GM21367 (cell line): ENCODE results near the gene GMCL2.

Experiments used
- ATAC-seq: cut with Tn5 transposase; IDR thresholded peaks from one replicate; pipeline ENCODE4 v1.9.1; 2021; ENCODE audit not compliant: unreplicated experiment

Gene GMCL2

DNA sequence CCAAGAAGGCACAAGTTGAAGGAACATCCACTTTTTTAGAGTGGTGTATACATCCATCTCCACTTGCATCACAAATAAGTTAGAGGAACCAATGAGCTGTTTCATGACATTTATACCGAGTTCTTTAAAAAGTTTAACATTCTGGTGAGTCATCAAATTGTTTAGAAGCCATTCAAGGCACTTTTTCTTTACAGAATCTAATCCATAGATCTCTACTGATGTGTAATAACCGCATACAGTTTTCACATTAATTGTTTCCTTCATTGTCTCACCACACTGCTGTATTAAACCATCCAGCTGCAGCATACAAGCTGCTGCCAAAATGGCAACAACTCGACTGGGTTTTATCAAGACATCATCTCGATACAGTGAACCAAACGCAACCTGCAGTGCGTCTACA, 744 bp downstream of the GMCL2 start:
- ATAC-seq = no peak

DNA sequence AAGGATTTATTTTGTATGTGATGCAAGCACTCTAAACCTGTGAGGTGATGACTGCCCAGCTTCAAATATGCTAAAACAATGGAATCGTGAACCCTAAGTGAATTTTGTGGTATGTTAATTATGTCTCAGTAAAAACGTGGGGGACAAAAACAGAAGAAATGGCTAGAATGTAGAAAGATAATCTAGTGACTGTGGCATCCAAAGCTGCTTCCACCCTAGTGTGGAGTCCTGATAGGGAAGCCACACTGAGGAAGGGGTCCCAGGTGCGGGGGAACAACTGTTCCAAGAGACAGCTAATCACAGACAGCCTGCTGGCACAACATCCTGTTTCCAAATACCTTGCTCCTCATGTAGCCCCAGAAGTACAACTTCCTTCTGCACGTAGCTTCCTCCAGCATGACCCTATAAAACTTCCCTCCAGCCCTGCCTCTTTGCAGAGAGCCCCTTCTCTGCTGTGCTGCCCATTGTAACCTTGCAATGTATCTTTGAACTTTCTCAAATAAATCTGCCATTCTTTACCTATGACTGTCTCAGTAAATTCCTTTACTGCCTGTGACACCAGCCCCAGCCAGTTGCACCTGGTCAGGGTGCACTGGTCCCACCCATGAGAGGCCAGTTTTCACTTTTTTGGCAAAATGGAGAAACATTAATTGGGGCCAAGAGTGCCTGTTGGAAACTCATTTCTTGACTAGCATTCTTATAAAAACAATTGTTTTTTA, 4.9 kb downstream of the GMCL2 start:
- no peak for ATAC-seq

DNA sequence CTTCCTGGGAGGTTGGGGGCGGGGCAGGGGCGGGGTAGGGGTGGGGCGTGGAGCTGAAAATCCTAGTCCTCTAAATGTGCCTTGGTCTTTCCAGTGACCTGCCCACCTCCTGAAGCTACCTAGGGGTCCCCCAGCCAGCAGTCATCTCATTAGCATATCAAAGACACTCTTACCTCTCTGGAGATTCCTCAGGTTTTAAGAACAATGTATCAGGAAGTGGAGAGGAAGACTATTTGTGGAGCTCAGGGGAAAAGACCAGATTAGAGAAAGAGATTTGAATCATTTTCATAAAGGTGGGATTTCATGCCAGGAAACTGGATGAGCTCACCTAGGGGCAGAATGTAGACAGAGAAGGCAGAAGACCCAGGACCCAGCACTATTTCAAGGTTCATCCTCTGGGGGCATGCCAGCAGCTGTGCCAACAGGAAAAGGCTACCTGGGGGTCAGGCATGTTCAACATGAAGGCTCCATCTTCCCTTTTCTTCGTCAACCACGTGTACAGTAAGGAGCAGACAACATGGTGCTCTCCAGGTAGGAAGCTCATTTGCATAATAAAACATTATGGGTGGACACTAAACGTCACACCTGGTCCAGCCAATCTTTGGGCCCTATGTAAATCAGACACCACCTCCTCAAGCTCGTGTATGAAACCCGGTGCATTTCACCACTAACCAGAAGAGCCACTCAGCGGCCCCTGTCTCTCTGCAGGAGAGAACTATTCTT, 6.9 kb downstream of the GMCL2 start:
- ATAC-seq = no peak

DNA sequence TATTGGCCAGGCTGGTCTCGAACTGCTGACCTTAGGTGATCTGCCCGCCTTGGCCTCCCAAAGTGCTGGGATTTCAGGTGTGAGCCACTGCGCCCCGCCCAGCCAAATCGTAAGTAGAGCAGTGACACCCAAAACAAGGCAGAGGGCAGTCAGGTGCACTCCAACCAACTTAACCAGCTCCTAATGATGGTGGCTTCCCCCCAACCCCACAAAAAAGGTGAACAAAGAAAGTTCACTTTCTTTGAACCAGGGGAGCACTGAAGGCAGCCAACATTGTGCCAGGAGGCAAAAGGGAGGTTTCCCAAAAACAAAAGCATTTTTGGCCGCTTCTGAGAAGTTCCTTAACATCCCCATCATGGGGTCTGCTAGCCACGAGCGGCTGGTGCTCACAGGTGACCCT, 9.6 kb downstream of the GMCL2 start:
- ATAC-seq = no peak

DNA sequence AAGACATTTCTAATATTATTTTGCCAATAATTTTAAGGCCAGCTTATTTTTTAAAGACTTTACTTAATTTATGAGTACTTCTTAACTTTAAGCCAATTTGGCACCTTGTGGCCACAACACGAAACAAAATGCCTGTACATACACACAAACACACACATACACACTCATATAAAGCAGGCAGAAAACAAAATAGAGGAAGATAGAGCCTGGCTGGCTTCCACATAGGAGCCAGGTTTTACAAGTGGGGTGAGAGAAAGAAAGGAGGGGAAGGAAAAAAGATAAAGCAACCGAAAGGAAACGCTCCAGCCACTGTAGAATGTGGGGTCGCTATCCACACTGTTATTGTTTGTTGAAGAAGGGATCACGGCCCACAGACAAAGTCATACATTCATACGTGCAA, 10.4 kb downstream of the GMCL2 start:
- ATAC-seq = no peak

DNA sequence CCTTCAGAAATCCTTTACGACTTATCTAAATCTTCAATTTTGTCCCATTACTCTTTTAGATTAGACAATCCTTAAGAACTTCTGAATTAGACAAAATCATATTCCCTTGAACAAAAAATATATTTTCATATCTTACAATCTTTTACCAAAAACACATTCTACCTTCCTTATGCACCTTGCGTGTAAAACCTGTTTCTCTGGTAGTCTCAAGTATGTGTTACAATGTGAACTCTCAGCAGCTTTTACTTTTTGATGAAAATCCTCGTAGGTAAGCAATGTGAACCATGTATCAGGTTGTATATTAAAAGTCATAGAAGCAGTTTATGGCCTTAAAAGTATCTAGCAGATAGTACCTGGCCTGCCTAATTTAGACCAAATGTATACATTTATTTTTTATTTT, 12.7 kb downstream of the GMCL2 start:
- ATAC-seq = no peak

DNA sequence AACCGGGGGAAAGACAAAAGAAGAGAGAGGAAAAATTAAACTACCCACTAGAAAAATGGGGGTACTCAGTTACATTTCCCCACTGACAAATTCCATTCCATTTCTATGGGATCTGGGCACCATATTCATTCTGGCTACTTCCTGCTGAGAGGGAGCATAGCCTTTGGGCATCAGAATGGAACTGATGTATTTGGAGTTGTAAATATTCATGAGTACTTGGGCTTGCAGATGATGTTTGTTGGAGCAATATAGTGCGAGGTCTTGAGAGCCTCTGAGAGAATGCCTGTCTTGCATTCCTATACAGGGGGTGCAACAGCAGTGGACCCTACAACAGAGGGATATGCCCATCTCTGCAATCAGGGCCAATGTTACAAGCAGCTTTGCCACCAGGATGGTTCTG, 16.7 kb downstream of the GMCL2 start:
- no peak for ATAC-seq

DNA sequence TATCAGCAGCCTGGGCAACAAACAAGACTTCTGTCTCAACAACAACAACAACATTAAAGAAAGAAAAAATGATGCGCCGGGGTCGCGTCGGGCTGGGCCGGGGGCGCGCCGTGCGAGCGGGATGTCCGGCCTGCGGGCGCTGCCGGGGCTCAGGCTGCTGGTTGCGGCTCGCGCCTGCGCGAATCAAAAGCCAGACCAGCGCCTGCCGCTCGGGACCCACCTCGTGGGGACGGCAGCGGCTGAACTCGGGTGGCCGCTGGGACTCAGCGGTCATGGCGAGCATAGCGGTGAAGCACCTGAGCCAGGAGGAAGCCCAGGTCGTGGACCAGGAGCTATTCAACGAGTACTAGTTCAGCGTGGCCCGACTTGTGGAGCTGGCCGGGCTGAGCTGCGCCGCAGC, 21.6 kb downstream of the GMCL2 start:
- no peak for ATAC-seq

DNA sequence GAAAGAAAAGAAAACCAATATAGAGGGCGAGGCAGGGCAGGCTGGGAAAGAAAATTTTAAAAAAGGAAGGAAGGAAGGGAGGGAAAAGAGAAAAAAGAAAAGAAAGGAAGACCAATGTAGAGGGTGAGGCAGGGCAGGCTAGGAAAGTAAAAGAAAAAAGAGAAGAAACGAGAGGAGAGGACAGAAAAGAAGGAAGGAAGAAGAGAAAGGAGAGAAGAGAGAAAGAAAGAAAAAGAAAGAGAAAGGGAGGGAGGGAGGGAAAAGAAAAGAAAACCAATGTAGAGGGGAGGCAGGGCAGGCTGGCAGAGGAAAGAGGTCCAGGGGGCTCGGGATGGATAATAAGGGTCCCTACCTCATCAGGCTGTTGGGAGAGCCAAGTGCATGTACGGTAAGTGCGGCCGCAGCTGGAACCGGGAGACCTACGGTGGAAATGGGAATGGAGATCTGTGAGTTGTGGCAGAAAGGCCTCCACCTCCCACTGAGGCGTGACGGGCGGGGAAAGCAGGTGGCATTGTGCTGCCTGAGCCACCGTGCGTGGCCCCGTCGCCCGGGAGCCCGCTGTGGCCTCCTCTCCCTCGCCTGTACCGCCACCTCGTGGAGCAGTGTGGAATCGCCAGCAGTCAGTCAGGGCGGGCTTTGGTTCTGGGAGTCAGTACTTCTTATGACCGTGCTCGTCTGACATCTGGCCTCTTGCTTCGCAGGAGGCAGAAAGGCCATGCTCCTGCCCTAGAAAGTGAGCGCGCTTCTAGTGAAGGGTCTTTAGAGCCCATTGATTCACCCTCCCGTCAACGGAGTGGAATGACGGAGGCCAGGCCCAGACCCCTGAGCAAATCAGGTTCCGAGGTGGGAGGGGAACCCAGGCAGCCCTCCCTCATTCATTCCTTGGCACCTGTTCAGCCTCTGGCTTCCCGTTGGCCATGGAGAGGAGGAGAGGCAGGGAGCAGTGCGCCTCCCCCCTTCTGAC, 23.1 kb downstream of the GMCL2 start:
- ATAC-seq = peak; percentile 88

DNA sequence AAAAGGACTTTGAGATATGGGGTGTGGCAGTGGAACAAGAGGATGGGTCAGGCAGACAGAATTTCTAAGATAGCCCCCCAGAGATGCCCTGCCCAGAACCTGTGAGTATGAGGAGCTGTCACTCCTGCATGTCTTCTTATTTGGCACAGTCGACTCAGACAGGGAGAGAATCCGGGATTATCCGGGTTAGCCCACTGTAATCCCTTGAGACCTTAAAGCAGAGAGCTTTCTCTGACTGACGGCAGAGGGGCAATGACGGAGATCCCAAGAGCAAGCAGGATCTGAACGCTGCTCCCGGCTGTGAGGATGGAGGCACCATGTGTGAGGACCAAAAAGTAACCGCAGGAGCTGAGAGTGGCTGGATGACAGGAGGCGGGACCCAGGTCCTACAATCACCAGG, 24.7 kb downstream of the GMCL2 start:
- ATAC-seq = no peak

DNA sequence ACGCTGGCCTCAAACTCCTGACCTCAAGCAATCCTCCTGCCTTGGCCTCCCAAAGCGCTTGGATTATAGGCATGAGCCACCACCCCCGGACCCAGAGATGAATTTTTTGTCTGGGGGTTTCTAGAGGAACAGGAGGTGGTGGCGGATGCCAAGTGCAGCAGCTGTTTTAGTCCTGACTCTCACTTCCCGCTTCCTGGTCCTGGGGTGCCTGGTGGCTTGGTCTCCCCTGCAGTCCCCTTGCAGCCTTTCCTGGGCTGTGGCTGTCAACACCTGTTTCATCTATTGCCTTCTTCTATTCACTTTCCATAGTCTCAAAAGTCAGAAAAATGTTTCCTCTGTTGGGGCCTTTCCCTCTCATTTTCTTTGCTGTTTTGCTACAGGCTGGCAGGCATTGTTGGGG, 27.0 kb downstream of the GMCL2 start:
- ATAC-seq = no peak

DNA sequence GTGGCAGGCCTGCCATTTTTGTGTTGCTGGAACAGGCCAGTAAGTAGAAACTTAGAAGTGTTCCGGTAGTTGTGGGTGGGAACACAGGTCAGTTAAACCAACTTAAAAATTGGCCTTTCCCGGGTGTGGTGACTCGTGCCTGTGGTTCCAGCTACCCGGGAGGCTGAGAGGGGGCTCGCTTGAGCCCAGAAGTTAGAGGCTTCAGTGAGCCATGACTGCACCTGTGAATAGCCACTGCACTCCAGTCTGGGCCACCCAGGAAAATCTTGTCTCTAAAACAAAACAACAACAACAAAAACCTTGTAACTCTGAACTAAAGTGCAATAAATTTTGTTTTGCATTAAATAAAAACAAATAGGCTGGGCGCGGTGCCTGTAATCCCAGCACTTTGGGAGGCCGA, 32.1 kb downstream of the GMCL2 start:
- no peak for ATAC-seq

DNA sequence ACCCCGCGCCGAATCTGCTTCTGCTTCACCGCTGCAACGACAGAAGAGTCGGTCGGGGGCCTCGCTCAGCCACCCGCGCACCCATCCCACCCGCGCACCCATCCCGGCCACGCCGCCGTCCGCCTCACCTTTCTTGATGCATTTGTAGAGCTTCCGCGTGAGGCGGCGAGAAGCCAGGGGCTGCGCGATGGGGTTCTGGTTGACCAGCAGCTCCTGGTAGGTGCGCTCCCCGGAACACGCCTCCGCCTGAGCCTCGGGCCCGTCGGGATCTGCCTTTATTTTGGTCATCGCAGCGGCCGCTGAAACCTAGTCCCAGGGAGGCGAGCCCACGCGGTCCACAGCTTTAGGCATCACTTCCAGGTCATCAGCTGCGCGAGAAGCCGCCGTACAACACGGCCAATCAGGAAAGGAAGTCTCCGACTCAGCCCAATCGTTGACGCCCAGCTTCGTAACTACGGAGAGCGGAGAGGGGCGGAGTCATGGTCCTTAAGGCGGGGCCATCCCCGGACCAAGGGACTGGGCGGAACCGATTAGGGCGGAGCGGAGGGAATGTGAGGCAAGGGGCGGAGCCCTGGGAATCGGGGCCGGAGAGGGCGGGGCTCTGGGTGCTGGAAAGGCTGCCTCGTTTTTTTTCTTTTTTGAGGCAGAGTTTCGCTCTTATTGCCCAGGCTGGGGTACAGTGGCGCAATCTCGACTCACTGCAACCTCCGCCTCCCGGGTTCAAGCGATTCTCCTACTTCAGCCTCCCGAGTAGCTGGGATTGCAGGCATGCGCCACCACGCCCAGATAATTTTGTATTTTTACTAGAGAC, 33.4 kb downstream of the GMCL2 start, which contains the start of gene NHP2:
Gene NHP2 (minus strand): TSS at position 356 of the 811 bp plus-strand sequence. CDS start 68 bp downstream, at position 288.
- peak; percentile 98 for ATAC-seq

DNA sequence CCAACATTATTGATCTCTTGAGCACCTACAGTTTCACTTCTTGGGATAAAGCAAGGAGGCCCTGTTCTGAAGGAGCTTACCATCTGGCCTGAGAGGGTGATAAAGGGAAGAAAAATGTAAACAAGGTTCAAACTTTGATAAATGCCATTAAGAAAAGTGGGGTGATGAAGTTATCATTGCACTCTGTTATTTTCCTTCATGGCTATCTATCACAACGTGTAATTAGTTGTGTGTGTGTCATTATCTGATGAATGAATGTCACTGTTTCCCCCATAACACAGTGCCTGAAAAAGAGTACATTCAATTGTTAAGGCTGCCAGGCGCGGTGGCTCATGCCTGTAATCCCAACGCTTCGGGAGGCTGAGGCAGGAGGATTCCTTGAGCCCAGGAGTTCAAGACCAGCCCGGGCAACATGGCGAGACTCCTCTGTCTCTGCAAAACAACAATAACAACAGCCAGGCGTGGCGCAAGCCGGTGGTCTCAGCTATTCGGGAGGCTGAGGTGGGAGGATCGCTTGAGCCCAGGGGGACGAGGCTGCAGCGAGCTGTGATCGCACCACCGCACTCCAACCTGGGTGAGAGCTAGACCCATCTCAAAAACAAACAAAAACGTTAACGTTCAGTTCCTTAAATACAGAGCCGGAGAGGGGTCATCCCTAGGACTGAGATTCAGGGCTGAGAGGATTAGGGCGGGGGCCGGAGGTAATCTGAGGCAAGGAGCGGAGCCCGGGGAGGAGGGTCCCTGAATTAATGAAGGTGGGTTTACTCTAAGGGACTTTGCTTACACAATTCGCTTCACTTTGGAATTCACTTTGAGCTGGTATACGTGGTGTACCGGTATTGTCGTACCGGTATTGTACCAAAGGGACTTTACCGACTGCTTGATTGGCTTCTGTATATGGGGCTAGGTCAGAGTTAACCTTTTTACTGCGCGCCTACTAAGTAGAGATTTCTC, 34.4 kb downstream of the GMCL2 start:
- no peak for ATAC-seq

DNA sequence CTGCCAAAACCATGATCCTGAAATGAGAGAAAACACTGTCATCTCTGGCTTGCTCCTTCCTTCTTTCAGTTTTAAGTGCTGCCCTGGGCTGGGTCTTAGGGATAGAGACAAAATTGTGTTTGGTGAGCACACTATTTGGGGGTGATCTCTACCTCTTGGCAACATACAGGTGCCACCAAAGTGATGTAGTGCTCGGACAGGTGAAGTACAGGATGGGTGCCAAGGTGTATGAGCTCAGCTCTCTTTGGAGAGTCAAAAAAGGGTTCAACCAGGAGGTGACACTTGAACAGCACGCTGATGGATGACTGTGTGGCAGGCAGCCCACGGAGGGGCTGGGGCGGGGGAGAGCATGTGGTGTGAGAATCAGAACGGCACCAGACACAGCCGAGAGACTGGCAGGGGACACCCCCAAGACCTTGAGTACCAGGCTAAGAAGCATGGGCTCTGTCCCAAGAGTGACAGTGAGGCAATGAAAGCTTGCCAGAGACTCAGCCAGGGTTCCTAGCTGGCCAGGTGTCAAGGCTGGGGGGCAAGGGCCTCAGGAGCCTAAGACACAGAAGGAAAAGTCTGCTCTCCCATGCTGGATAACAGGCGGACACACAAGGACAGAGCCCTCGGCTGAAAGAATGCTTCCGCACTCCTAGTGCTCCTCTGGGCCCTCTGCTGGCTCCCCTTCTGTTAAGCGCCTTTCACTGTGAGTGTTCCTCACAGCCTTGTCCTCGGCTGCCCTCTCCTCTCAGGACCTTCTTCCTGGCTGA, 36.0 kb downstream of the GMCL2 start:
- ATAC-seq = no peak

DNA sequence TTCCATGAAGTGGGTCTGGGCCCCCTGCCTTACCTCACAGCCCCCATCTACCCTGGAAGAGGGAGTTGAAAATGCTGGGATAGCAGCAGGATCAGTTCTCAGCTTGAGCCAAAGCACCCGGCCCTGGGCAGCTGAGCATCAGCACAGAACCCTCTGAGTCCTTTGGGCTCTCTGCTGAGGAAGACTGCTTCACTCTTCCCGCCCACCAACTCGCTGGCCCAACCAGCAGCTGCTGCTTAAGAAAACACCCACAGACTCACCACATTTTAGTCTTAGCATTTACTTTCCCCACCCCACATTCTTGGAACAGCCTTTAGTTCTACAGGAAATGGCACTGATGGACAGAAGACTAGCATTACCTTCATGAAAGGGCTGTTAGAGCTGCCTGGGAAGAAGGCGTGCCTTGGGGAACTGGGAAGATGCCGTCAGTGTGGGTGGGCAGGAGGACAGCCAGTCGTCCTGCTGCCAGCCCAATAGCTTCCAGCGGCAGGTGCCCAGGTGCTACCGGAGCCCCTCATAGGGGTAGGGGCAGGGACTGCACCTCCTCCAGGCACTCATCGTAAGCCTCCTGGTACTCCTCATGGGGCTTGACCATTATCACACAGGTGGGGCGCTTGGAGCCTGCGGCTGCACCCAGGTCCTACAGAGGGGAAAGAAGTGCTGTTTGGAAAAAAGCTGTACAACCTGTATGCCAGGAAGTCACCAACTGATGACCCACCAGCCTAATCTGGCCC, 37.8 kb downstream of the GMCL2 start:
- ATAC-seq = no peak

DNA sequence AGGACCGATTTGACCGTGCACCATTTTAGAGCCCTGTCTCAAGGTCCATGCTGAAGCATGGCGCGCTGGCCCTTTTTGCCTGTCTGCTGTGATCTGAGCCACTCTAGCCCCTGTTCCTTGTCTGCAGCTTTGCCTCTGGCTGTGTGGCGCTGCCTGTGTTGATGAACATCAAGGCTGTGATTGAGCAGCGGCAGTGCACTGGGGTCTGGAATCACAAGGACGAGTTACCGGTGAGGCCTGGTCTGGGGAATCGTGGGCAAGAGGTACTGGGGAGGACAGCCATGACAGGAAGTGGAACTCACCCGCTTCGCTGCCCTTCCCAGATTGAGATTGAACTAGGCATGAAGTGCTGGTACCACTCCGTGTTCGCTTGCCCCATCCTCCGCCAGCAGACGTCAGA, 39.8 kb downstream of the GMCL2 start:
- ATAC-seq = no peak
